SW480 (cell line): Measurements from ENCODE around the gene ADM2.

Source experiments
- DNase-seq: peaks from one replicate; pipeline ENCODE4 v3.0.0-alpha.2; 2016; ENCODE audit warnings: low spot score

ADM2 gene

GRCh38 chr22:50485221-50486131 lies 4.1 kb downstream of the ADM2 start:
- no peak for DNase-seq

- no peak for DNase-seq
These were observed 5.4 kb downstream of the ADM2 start, which contains the start of gene MIOX for GRCh38 chr22:50486561-50487289. MIOX (plus strand) TSS chr22:50486859; CDS start chr22:50486898, 39 bp downstream.

- no peak for DNase-seq
These were observed 6.1 kb downstream of the ADM2 start for GRCh38 chr22:50487290-50488005.

- DNase-seq = no peak
These were observed 6.8 kb downstream of the ADM2 start for GRCh38 chr22:50488006-50488677.

DNA sequence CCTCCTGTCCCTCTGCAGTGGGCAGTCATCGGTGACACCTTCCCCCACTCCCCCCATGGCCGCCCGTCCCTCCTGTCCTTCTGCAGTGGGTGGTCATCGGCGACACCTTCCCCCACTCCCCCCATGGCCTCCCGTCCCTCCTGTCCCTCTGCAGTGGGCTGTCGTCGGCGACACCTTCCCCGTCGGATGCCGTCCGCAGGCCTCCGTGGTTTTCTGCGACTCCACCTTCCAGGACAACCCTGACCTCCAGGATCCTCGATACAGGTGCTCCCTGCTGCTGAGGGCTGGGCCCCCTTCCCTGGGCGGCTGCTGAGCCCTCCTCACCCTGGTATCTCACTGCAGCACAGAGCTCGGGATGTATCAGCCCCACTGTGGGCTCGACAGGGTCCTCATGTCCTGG lies 7.5 kb downstream of the ADM2 start:
- DNase-seq = no peak

DNA sequence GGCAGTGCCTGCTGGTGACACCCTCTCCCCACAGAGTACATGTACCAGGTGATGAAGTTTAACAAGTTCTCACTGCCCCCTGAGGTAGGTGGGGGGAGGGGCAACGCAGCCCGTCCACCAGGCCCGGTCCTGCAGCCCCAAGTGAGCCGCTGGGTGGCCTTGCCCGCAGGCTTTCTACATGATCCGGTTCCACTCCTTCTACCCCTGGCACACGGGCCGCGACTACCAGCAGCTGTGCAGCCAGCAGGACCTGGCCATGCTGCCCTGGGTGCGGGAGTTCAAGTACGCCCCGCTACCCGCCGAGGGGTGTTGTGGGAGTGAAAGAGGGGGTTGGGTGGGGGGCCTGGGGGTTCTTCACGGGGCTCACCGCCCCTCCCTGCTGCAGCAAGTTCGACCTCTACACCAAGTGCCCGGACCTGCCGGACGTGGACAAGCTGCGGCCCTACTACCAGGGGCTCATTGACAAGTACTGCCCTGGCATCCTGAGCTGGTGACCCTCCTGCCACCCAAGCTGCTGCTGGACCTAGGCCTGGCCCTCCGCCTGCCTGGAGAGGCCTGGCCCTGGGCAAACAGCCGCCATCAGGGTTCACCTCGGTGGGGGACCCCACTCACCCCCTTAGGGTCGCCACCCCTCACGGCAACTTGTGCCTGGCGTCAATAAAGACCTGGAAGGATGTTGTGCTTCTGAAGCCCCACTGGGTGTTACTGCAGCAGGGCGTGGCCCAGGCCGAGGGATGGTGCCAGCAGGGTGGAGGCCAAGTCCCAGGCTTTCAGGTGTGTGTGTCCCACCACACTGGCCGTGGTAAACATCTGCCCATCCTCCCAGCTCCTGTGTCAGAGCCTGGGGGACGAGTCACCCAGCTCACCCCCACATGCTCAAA lies 8.3 kb downstream of the ADM2 start:
- DNase-seq = no peak

DNA sequence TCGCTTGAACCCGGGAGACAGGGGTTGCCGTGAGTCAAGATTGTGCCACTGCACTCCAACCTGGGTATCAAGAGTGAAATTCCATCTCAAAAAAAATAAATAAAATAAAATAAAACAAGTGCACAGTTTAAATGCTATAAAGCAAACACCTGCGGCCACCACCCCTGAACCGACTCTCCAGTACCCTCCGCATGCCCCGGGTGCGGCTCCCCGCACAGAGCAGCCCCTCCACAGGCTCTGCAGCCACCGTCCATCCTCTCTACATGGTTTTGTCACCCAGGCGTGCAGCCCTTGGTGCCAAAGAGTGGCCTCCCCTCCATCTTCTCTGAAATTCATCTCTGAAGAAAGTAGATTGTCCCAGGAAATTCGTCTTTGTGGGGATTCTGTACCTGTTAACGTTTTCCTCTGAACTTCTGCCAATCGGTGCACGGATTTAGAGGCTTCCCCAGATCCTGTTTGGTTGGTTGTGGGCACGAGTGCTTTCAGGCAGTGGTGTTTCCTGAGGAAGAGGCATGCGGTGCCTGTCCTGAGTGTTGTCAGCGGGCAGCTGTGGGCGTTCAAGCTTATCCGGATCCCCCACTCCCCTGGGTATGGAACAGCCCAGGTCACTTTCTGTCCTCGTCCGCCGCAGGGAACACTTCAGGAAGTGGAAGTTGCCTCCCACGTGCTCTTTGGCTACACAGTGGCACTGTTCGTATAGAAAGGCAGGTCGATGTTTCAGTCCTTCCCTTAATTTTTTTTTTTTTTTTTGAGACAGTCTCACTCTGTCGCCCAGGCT lies 9.4 kb downstream of the ADM2 start:
- no peak for DNase-seq

DNA sequence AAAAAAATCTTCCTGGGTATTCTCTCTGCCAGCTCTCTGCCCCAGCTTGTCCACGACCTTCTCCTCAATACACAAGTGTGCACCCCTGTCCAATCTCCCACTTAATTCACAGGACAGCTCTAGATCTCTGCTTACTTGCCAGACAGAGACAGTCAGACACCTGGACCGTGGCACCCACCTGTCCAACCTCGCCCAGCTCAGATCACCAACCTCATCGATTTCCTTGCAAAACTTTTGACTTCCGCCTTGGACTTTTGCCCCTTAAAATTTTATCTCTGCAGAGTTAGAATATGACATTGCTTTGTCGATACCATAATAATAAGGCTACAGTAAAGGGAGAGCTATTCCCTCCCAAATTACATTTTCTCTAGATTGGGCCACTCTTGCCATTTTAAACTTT lies 15.8 kb downstream of the ADM2 start:
- no peak for DNase-seq

GRCh38 chr22:50498322-50498890 lies 17.1 kb downstream of the ADM2 start:
- peak; percentile 83 for DNase-seq

DNA sequence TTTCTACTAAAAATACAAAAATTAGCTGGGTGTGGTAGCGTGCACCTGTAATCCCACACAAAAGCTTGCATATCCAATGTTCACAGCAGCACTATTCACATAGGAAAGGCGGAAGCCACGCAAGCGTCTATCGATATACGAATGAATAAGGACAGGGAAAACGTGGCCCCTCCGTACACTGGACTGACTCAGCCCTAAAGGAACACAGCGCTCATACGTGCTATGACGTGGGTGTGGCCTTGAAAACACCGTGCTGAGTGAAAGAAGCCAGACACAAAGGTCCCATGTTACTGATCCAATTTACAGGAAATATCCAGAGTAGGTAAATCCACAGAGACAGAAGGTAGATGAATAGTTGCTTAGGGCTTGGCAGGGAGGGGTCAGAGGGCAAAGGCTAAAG lies 19.1 kb downstream of the ADM2 start:
- no peak for DNase-seq

- no peak for DNase-seq
These were observed 20.8 kb downstream of the ADM2 start for GRCh38 chr22:50502096-50502495.

DNA sequence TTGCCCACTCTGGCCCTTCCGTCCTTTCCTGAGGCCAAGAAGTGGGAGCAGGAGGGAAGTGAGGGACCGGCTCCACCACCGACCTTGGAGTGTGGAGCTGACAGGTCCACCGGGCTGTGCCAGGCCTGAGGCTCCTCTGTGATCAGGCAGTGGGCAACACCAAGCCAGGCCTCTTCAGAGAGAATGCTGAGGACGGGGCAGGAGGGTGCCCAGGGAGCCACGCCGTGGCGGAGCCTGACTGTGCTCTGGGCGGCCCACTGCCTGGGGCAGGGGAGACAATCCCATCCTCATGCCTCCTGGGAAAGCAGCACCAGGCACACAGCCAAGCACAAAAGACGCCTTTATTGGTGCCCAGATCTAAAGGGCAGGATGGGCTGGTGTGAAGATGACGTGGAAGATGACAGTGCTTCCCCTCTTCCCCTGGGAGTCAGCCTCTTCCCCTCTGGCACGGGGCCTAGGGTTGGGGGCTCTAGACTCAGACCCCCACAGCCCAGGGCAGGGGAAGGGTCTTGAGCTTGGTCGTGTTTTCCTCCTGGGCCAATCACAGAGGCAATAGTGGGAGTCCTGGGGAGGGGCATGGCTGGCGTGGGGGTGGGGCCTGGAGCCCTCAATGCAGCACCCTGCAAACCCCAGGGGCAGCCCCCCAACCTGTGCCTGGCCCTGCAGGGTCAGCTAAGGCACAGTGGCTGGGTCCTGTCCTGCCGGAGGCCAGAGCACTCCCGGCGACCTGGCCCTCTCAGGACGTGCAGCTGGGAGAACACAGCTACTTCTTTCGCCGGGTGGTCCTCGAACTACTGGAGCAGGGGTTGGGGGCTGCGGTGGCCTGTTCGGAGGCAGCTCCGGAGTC lies 21.5 kb downstream of the ADM2 start:
- DNase-seq = no peak

DNA sequence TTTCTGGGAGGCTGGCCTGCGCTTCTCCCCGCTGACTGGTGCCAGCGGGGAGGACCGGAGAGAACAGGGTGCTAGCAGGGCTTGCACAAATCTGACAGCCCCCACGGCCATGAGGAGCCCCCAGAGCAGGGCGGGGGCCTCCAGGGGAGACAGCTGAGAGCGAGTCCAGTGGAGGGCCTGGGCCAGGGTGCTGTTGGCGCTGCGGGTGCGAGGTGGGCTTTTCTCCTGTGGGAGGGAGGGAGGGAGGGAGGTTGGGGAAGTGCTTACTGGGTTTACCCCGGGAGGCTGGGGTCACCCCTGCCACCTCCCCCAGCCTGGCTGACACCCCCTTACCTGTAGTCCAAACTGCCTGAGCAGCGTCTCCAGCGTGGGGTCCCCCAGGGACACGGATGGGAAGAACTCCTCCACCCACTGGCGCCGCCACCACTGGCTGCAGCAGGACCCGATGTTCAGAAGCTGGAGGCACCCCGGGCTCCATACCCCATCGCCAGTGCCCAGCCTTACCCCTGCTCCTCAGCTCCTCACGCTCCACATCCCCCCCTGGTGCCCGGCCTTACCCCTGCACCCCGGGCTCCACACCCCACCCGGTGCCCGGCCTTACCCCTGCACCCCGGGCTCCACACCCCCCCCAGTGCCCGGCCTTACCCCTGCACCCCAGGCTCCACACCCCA lies 22.3 kb downstream of the ADM2 start:
- DNase-seq = no peak

- peak; percentile 34 for DNase-seq
These were observed 23.2 kb downstream of the ADM2 start for GRCh38 chr22:50504369-50505211.

GRCh38 chr22:50505276-50505775 lies 24.0 kb downstream of the ADM2 start:
- DNase-seq = no peak

- no peak for DNase-seq
These were observed 24.6 kb downstream of the ADM2 start for GRCh38 chr22:50505776-50506610.
